Measurements from ENCODE around the gene TUSC2.

TUSC2 gene, protein sequence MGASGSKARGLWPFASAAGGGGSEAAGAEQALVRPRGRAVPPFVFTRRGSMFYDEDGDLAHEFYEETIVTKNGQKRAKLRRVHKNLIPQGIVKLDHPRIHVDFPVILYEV

DNA sequence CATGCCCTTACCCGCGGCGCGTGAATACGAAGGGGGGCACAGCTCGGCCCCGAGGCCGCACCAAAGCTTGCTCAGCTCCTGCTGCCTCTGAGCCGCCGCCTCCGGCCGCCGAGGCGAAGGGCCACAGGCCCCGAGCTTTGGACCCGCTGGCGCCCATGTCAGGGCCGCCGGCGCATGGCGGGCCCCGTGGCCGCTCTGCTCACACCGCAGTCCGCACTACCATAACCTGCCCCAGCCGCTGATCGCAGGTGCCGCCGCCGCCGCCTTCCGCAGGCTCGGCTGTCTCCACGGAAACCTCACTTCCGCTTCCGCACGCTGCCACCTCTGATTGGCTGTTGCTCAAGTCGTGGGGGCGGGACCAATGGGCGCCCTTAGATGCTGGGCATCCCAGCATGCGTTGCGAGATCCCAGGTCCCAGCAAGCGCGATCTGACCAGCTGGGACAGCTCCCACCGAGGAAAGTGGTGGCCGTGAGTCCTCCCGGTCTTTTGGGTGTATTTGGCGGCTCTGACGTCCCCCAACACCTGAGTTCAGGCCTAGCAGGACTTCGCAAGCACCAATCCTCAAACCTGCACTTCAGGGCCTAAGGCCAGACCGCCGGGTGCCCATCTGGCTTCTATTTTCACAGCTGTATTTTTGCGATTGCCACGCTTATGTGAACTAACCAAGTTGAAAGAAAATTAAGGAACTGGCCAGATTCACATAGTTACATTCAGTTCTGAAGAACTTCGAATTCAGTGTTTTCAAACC is at the start of gene TUSC2:
Gene TUSC2 (minus strand): TSS at position 281 of the 749 bp plus-strand sequence. CDS start 124 bp downstream, at position 157.
- Mint-ChIP-seq H3K27ac (peak within 1 kb of the TSS; percentile 89), H3K27me3 (no peaks in the 10 kb centered on the region), H3K4me1 (peaks cover 36% of the 10 kb centered on the region), H3K9me3 (no peaks in the 10 kb centered on the region), H3K4me3 (peak within 1 kb of the TSS; percentile 93), H3K36me3 (peaks cover 35% of the 10 kb centered on the region)
- peak; percentile 97 for DNase-seq
- CTCF ChIA-PET = interaction anchor here (0.9 to 2.4 kb wide), 5 partner anchors 9 to 133 kb away, joined by 3 to 8 read pairs (median 3); partner anchors contain the start of gene HYAL1

DNA sequence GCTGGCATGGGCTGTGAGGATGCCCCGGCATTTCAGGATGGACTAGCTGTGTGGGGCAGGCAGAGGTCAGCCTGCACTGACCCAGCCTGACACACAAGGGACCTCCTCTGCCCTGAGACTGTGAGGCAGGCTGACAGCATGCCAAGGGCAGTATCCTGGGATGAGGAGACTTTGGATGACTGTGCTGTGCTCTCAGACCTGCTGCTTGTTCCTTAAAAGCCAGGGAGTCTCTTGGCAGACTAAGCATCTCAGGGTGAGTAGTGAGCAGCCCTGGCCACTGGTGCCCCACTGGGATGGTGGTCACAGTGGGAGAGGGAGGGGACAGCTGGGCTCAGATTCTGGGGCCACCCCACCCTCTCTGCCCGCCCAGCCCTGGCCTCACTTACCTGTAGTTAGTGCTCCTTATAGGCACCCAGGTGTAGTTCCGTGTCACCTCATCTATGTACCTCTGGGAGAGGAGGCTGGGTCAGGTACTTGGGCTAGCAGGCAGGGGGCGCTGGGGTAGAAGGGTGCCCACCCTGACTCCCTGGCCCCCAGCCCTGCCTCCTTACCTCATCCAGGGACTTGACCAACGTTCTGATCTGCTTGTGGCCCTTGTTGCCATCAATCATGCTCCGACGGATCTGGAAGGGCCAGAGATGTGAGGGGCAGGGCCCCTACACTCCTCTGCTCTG is 47.4 kb upstream of the TUSC2 start:
- no peaks in the 10 kb centered on the region for H3K9me3 Mint-ChIP-seq
- no peak overlapping the region for H3K4me3 Mint-ChIP-seq
- H3K27ac Mint-ChIP-seq = no peak overlapping the region
- peaks cover 26% of the 10 kb centered on the region for H3K27me3 Mint-ChIP-seq
- H3K36me3 Mint-ChIP-seq = no peaks in the 10 kb centered on the region
- DNase-seq = no peak
- peaks cover 2% of the 10 kb centered on the region for H3K4me1 Mint-ChIP-seq
- CTCF ChIA-PET = no interaction called here

DNA sequence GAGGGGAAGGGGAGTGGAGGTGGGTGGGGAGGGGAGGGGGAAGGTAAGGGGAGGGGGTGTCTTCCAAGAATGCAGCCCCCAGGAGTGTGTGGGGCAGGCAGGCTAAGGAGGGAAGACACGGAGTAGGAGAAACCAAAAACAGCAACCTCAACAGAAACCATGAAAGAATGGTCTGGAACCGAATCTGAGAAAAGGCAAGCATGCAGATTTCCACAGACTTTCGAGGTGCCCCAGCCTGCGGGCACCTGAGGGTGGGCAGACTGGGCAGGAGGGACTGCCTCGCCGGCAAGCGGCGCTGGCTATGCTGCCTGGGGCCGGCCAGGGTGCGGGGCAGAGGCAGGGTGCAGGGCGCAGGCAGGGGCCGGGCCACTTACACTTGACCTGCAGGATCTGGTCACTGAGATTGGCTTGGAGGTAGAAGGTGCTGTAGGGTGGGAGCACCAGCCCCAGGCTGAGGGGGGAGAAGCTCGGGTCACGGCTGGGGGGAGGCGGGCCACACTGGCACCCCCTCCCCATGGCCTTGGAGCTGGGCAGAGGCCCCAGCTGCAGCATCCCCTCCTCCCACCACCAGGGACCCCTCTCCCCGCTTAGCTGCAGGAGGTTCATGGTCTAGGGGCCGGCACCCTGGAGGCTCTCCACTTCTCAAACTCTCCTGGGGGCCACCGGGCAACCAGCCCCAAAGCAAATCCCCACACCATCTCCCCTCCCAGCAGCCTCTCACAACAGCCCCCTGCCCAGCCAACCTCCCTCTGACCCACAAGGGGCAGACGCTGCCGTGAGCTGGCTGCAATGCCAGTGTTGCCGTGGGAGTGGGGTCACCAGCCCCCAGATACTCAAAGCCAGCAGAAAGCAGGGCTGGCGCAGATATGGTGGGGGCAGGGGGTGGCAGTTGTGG is 46.6 kb upstream of the TUSC2 start:
- no peaks in the 10 kb centered on the region for H3K36me3 Mint-ChIP-seq
- H3K4me3 Mint-ChIP-seq = no peak overlapping the region
- no peaks in the 10 kb centered on the region for H3K9me3 Mint-ChIP-seq
- peaks cover 26% of the 10 kb centered on the region for H3K27me3 Mint-ChIP-seq
- no peak for DNase-seq
- H3K4me1 Mint-ChIP-seq = peaks cover 2% of the 10 kb centered on the region
- CTCF ChIA-PET = no interaction called here
- H3K27ac Mint-ChIP-seq = no peak overlapping the region

DNA sequence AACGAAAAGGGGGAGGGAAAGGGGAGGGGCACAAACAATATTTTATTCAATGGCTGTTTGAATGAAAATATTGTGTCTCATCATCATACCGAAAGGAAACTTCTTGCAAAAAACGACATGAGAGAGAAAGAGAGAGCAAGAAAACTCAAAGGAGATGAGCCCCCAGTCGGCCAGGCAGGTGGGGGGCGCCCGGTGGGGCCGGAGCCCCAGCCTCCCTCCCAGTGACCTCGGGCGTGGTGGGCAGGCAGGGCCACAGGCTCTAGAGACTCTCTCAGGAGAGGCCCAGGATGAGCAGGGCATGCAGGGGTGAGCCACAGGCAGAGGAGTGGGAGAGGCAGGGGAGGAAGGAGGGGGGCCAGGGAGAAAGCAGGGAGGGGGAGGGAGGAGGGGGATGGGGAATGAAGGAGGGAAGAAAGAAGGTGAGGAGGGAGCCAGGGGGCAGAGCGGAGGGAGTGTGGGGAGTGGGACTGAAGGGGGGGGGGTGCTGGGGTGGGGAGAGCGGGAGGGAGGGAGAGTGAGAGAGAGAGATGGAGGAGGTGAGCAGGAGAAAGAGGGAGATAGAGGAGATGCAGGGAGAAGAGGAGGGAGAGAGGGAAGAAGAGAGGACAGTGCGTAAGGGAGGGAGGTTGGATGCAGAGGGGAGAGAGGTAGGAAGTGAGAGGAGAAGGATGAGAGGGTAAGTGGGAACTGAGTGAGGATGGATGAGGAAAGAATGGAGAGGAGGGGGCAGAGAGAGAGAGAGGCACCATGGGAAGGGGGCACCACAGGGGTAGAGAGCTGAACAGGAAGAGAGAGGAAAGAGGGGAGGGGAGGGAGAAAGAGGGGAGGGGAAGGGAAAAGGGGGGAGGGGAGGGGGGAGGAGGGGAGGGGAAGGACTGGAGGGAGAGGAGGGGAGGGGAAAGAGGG is 45.4 kb upstream of the TUSC2 start:
- Mint-ChIP-seq H3K4me3 (no peak overlapping the region), H3K27me3 (peaks cover 30% of the 10 kb centered on the region), H3K27ac (no peak overlapping the region), H3K36me3 (no peaks in the 10 kb centered on the region), H3K4me1 (peaks cover 2% of the 10 kb centered on the region), H3K9me3 (no peaks in the 10 kb centered on the region)
- CTCF ChIA-PET = no interaction called here
- DNase-seq = no peak

DNA sequence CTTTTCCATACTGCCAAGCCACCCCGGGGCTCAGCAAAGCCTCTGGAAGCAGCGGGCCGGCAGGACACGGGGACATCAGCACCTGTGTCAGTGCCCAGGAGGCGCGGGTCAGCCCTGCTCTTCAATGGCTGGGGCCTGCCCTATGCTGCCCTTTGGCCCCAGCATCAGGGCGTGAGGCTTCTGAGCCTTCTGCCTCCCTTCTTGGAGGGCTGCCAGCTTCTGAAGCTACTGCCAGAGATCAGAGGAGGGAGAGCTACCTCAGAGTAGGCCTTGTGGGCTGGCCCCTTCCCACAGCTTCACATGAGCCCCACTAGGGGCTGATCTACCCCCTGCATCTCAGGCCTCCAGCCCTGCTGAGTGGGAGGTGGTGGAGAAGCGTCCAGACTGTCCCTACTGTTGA is 44.3 kb upstream of the TUSC2 start:
- CTCF ChIA-PET = no interaction called here

DNA sequence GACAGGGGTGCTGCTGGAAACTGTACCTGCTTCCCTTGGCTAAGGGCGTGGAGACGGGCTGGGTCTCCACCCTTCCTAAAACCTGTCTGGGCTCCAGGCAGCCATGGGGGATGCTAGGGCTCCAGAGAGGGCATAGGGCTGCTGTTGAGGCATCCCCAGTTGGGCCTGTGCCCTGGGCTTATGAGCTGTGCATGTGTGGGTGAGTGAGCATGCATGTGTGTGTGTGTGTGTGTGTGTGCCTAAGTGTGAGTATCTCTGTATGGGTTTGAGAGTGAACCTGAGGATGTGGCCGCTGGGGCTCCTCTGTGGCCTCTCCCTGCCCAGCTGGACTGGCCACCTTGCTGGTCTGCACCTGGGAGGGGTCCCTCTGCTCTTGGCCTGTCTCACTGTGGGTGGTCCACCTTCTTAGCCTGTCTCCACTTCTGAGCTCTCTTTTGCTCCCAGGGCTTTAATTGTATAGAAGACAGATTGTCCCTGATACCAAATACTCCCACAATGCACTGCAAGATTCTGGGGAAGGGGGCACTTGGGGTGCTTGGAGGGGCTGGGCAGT is 43.2 kb upstream of the TUSC2 start:
- H3K4me3 Mint-ChIP-seq = no peak overlapping the region
- DNase-seq = no peak
- peaks cover 5% of the 10 kb centered on the region for H3K4me1 Mint-ChIP-seq
- no peaks in the 10 kb centered on the region for H3K36me3 Mint-ChIP-seq
- H3K9me3 Mint-ChIP-seq = no peaks in the 10 kb centered on the region
- peaks cover 42% of the 10 kb centered on the region for H3K27me3 Mint-ChIP-seq
- CTCF ChIA-PET = interaction anchor here (1.1 kb wide), 1 partner anchor 179 kb away, joined by 4 read pairs; no protein-coding TSS in a partner anchor
- H3K27ac Mint-ChIP-seq = no peak overlapping the region

More for the DNA sequence above, 44.3 kb upstream of the TUSC2 start:
- H3K27me3 Mint-ChIP-seq = peaks cover 32% of the 10 kb centered on the region
- no peaks in the 10 kb centered on the region for H3K36me3 Mint-ChIP-seq
- no peaks in the 10 kb centered on the region for H3K9me3 Mint-ChIP-seq
- no peak overlapping the region for H3K27ac Mint-ChIP-seq
- peaks cover 2% of the 10 kb centered on the region for H3K4me1 Mint-ChIP-seq
- no peak overlapping the region for H3K4me3 Mint-ChIP-seq
- DNase-seq = no peak

DNA sequence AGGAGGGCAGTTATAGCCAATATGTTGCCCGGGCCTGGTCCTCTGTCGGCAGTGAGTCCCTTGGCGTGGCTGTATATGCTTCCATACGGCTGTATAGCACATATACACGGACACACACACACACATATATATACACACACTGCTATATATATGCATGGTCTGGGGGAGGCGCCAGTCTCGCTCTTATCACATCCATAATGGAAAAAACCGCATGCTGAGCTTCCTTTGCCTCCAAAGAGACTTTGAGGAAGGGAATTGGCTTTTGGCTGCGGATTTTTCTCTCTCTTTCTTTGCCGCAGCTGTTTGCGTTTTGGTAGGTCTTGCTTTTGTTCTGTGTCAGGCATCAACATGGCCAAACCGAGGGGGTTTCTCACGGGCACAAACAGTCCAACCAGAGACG is 42.6 kb upstream of the TUSC2 start:
- H3K9me3 Mint-ChIP-seq = no peaks in the 10 kb centered on the region
- CTCF ChIA-PET = interaction anchor here (1.1 kb wide), 1 partner anchor 179 kb away, joined by 4 read pairs; no protein-coding TSS in a partner anchor
- DNase-seq = no peak
- peaks cover 39% of the 10 kb centered on the region for H3K27me3 Mint-ChIP-seq
- peaks cover 11% of the 10 kb centered on the region for H3K4me1 Mint-ChIP-seq
- H3K4me3 Mint-ChIP-seq = no peak overlapping the region
- H3K36me3 Mint-ChIP-seq = no peaks in the 10 kb centered on the region
- no peak overlapping the region for H3K27ac Mint-ChIP-seq

DNA sequence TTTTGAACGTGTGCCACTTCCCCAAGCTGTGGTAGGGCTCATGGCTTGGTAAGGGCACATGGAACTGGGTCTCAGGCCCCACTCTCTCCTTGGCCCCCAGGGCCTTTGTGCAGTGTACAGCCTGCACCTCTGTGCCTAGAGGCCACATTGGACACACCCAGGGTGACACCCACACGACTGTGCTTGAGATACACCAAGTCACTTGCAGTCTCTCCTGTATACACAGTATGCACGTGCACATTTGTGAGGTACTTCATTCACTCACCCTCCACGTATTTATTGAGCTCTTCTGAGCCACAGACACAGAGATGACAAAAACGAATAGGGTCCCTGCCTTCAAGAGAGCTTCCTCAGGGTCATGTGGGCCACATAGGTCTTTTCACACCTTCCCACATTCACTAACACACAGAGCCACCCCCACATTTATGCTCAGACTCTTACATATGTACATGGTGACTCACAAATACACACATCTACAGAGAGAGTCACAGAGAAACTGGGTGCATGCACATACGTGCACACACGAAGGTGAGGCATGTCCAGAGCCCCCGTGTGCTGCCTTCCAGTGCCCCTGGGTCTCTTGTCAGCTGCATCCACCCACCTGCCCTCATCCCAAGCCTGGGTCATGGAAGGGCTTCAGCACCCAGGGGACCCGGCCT is 41.1 kb upstream of the TUSC2 start:
- Mint-ChIP-seq H3K9me3 (no peaks in the 10 kb centered on the region), H3K4me3 (no peak overlapping the region), H3K36me3 (no peaks in the 10 kb centered on the region), H3K27ac (no peak overlapping the region), H3K4me1 (peaks cover 16% of the 10 kb centered on the region), H3K27me3 (peaks cover 39% of the 10 kb centered on the region)
- no peak for DNase-seq
- CTCF ChIA-PET = interaction anchor here (0.8 kb wide), 1 partner anchor 1019 kb away, joined by 3 read pairs; no protein-coding TSS in a partner anchor

DNA sequence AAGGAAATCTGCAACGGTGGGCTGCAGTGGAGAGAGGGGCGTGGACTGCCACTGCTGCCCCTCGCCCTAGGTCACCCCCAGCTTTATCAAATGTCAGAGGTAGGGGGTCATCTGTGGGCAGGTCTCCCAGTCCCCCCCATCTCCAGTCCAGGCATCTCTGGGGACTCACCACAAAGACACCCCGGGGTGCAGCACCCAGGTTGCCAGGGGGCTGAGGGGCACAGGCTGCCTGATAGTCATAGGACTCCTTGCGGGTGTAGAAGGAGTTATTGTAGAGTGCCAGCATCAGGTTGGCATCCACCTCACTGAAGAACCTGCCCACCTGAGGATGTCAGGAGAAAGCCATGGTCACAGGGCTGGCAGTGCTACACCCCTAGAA is 37.8 kb upstream of the TUSC2 start:
- Mint-ChIP-seq H3K9me3 (no peaks in the 10 kb centered on the region), H3K4me3 (peak overlapping the region; percentile 78), H3K4me1 (peaks cover 18% of the 10 kb centered on the region), H3K27ac (peak overlapping the region; percentile 78), H3K36me3 (no peaks in the 10 kb centered on the region), H3K27me3 (peaks cover 26% of the 10 kb centered on the region)
- CTCF ChIA-PET = interaction anchor here (0.9 kb wide), 1 partner anchor 177 kb away, joined by 3 read pairs; no protein-coding TSS in a partner anchor
- no peak for DNase-seq

DNA sequence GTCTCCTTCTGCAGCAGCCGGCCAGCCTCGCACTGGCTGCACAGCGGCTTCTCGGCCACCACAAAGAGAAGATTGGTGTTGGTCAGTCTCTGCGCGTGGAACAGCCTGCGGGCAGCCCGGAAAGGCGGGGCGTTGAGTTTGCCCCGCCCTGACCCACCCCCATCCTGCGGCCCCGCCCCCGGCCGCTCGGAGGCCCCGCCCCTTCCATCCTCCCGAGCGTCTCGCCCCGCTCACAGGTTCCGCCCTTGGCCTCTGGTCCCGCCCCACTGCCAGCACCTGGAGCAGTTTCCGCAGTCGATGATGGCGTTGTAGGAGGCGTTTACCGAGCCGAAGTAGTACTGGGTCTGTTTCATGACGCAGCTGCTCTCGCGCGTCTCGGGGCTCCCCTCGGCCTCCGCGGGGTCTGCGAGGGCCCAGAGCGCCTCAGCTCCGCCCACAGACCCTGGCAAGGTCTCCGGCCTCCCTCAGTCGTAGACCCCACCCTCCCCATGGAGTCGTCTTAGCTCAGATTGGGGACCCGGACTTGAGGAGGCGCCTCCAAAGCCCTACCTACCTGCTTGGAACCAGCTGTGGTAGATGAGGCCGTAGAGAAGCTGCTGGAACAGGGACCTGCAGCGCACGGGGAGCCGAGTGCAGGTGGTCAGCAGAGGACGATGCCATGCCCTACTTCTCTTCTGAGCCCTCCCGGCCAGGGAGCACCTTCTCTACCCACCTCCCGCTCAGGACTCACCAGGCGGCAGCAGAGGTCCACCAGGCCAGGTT is 37.2 kb upstream of the TUSC2 start:
- H3K4me1 Mint-ChIP-seq = peaks cover 18% of the 10 kb centered on the region
- peak overlapping the region; percentile 78 for H3K27ac Mint-ChIP-seq
- H3K27me3 Mint-ChIP-seq = peaks cover 26% of the 10 kb centered on the region
- DNase-seq = peak; percentile 98
- no peaks in the 10 kb centered on the region for H3K36me3 Mint-ChIP-seq
- CTCF ChIA-PET = interaction anchor here (0.6 to 0.9 kb wide), 3 partner anchors 167 to 178 kb away, joined by 3 to 4 read pairs (median 3); no protein-coding TSS in a partner anchor
- peak overlapping the region; percentile 78 for H3K4me3 Mint-ChIP-seq
- H3K9me3 Mint-ChIP-seq = no peaks in the 10 kb centered on the region

DNA sequence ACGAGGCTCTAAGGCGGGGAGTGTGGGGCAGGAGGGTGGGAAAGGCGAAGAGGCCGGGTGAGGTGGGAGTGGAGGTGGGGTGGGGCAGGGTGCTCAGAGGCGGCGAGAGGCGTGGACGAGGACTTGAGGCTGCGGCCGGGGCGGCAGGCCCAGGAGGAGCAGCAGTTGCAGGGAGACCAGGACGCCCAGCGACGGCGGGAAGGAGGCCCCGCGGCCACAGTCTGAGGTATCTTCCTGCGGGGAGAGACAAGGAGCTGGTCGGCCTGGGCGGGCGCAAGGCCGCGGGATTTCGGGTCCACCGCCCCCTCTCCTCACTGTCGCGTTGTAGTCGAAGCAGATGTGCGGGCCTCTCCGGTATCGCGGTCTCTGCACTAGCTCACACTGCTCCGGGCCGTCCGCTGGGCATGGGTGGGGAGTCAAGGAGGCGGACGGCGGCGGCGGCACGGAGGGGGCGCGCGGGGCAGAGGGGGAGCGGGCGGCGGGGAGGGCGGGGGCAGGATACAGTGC is 36.6 kb upstream of the TUSC2 start:
- no peaks in the 10 kb centered on the region for H3K9me3 Mint-ChIP-seq
- H3K27ac Mint-ChIP-seq = no peak overlapping the region
- H3K36me3 Mint-ChIP-seq = no peaks in the 10 kb centered on the region
- H3K4me1 Mint-ChIP-seq = peaks cover 25% of the 10 kb centered on the region
- H3K27me3 Mint-ChIP-seq = peaks cover 26% of the 10 kb centered on the region
- DNase-seq = no peak
- CTCF ChIA-PET = interaction anchor here (0.8 to 1.3 kb wide), 2 partner anchors 17 to 178 kb away, joined by 4 read pairs; no protein-coding TSS in a partner anchor
- peak overlapping the region; percentile 78 for H3K4me3 Mint-ChIP-seq

DNA sequence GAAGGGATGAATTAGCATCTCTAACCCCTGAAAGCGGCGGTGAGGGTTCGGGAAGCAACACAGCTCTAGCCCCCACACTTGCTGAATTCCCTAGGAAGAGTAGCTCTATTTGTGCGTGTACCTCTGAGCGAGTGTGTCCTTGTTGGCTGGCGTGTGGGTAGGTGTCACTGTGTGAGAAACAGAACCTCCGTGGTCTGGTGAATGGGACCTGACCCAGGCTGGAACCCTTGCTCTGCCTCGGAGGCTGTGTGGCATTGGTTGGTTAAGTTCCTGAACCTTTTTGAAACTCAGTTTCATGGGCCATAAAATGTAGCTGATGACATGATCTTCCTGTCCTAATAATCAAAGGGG is 31.7 kb upstream of the TUSC2 start:
- Mint-ChIP-seq H3K27ac (peak overlapping the region; percentile 92), H3K9me3 (no peaks in the 10 kb centered on the region), H3K36me3 (peaks cover 22% of the 10 kb centered on the region), H3K4me1 (peaks cover 47% of the 10 kb centered on the region), H3K4me3 (peak overlapping the region; percentile 99), H3K27me3 (peaks cover 5% of the 10 kb centered on the region)
- no peak for DNase-seq
- CTCF ChIA-PET = interaction anchor here (1.2 kb wide), 1 partner anchor 11 kb away, joined by 3 read pairs; no protein-coding TSS in a partner anchor

Data from activated naive CD4-positive, alpha-beta T cell treated with anti-CD3 and anti-CD28 coated beads, Interleukin-2, amount 10 ng/mL, durations not matched to agents 7 days and 5 days (primary cell).